ENCODE measurements around the gene VOPP1.

- TF ChIP-seq CTCF (IDR thresholded peaks at IDR 0.05) (no peak), POLR2A (IDR thresholded peaks at IDR 0.05) (no peak)
These were observed 70.0 kb downstream of the VOPP1 start for GRCh38 chr7:55502124-55502857.
